Measurements from ENCODE around the gene MSRB2. TPM values are rescaled to one million over a fixed set of nuclear protein-coding genes. Genes with fewer than 3 reads are reported as not detected.

Gene MSRB2
- total RNA-seq, 1 donor from 2014 or later, result 13.5 TPM

DNA sequence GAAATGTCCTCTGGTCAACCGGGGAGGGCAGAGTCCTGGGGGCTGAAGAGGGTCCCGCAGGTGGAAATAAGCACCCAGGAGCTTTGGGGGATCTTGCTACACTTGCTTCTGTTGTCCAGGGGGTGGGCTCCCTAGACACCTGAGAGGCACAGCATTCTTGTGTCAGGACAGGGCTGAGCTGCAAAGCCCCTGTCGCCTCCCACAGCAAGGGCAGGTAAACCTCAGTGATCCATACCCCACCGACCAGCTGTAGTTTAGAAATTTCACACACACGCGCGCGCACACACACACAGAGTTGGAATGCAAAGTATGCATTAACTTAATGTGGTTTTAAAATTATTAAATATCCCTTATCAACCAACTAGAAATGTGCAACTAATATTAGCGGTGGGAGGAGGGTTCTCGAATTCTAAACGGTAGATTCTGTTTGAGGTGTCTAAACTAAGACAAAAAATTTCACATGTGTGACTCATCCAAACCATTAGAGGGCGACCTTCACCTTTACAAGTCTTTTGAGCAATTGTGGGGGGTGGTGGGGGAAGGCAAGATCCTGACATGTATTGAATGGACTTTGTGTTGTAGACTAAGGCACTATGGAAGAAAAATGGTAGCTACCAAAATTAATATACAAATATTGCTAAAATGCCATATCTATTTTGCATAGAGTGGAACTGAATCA lies 62.5 kb downstream of the MSRB2 start:
- intact Hi-C loops (cut with micrococcal nuclease), result loop anchor here (2.0 to 10.0 kb wide), 9 partner anchors 63 to 1399 kb away; partner anchors contain the start of gene MSRB2

DNA sequence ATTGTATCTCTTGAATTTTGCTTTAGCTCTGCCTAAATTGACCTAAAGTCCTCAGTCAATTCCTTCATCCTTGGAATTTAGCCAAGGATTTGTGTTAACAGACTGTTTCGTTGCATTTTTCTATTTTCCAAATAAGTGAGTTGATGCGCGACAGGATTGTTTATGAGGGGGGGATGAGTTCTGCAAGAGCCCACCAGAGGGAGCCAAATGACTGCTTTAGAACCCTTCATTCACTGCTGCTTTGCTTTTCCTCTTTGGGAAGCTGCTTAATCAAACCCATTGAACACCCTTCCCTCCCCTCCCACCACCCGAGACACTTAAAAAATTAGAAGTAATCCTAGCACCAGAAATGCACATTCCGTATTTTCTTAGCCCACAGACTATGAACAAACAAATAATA lies 63.0 kb downstream of the MSRB2 start:
- intact Hi-C loops (cut with micrococcal nuclease), result loop anchor here (2.0 to 10.0 kb wide), 9 partner anchors 64 to 1398 kb away; partner anchors contain the start of gene MSRB2

DNA sequence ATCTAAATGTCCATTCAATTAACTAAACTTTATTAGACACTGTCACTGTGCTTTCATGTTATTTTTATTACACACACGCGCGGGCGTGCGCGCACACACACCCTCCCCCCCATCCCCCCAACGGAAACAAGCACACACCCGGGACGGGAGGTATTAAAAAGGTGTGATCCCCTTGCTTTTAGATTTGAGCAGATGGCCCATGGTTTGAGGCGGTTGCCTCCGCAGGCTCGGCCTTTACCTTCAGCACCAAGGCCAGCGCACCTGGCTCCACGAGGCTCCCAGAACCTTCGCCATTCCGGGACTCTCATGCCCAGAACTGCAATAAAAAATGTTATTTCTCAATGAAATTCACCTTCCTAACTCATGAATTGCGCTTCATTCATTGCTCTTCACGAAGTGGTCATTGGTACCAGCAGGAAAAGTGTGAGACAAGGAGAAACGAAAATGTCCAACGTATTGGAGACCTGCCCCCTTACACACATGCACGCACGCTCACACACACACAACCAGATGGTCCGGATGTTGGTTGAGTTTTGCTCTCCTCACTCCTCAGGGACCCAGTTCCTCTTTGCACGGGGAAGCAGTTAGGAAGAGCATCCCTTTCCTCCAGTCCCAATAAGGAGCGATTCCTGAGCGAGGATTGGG lies 76.0 kb downstream of the MSRB2 start:
- intact Hi-C loops (cut with micrococcal nuclease), result no loop called here

Other genes with a start within 250 kb of the MSRB2 start
- not detected in 2 replicates for gene ARMC3, start 167.5 kb upstream of the MSRB2 start, total RNA-seq
- gene PTF1A, start 96.7 kb downstream of the MSRB2 start, total RNA-seq, result not detected in 2 replicates
- 0.20 TPM in 2 replicates for gene C10orf67, start 249.2 kb downstream of the MSRB2 start, total RNA-seq

Measured in T-helper 1 cell treated with Interleukin-12 subunit alpha and Interleukin-12 subunit beta and Interleukin-4 antibody, amounts not matched to agents 30 ng/mL and 1 ng/mL, for 36 hours (primary cell).